Esophagus muscularis mucosa (tissue), 4 donors: ENCODE results near the gene SLC24A3. TPM values are rescaled to one million over a fixed set of nuclear protein-coding genes. Genes with fewer than 3 reads are reported as not detected.

ENCODE experiments used
- DNase-seq: peaks from one replicate; pipeline ENCODE4 v3.0.0-alpha.2; 2017; ENCODE audit errors: extremely low spot score
- H3K27ac ChIP-seq, 4 donors: fragments of 200-600 bp; sonication (generic); replicated peaks in 1 of 4; 1 replicate in 3 of 4; 2 replicates in 1 of 4; pipeline ENCODE4 v1.5.1; 2016 to 2019; ENCODE audit warnings: mild to moderate bottlenecking in 1 of 4
- H3K27me3 ChIP-seq, 4 donors: fragments of 200-600 bp; sonication (generic); one replicate each; pipeline versions ENCODE4 v1.5.1 to v1.6.0; 2016 to 2019
- H3K36me3 ChIP-seq, 4 donors: fragments of 200-600 bp; sonication (generic); one replicate each; pipeline ENCODE4 v1.5.1; 2016 to 2019
- H3K4me1 ChIP-seq, 4 donors: fragments of 200-600 bp; sonication (generic); one replicate each; pipeline ENCODE4 v1.5.1; 2016 to 2019
- H3K4me3 ChIP-seq, 4 donors: fragments of 200-600 bp; sonication (generic); 1 replicate in 2 of 4; 2 replicates in 2 of 4; pipeline ENCODE4 v1.5.1; 2016 to 2019; ENCODE audit warnings: mild to moderate bottlenecking in 4 of 4, moderate library complexity in 1 of 4
- H3K9me3 ChIP-seq, 4 donors: fragments of 200-600 bp; sonication (generic); 1 replicate in 3 of 4; 2 replicates in 1 of 4; pipeline ENCODE4 v1.5.1; 2016 to 2019
- CTCF ChIP-seq, 3 experiments: fragments of 200-600 bp in 2 of 3; fragments of 450-650 bp in 1 of 3; sonication (generic) in 2 of 3; IDR thresholded peaks; one replicate each; pipeline ENCODE4 v1.5.1; 2017 to 2019; ENCODE audit warnings: antibody characterized with exemption in 3 of 3, mild to moderate bottlenecking in 2 of 3, moderate library complexity in 1 of 3
- EP300 ChIP-seq: sonication (generic); formaldehyde crosslinking; IDR thresholded peaks from one replicate; pipeline ENCODE4 v1.6.1; 2017; ENCODE audit warnings: antibody characterized with exemption
- POLR2A ChIP-seq: fragments of 450-650 bp; IDR thresholded peaks from one replicate; pipeline ENCODE4 v1.6.1; 2017; ENCODE audit warnings: antibody characterized with exemption, moderate library complexity, mild to moderate bottlenecking, low read depth
- POLR2AphosphoS5 ChIP-seq, 2 donors: sonication (generic); formaldehyde crosslinking; IDR thresholded peaks; one replicate each; pipeline ENCODE4 v1.6.1; 2017; ENCODE audit warnings: antibody characterized with exemption in 2 of 2
- WGBS: methylation state at CpG from one replicate; pipeline ENCODE4 v1.1.5; 2018; 5-methylcytosine and 5-hydroxymethylcytosine counted together
- intact Hi-C: fragments of 100-400 bp; cut with DNase I; formaldehyde crosslinking; loops from one replicate; pipeline ENCODE4 v1.15.1; 2023
- total RNA-seq, 4 donors: library from RNA; depleted of rRNA; stranded (reverse); fragments of >200 nt; gene quantifications; one replicate each; pipeline versions ENCODE4 v1.1.0 to v1.2.1, GENCODE V29; 2016

Gene SLC24A3
- total RNA-seq, 4 donors from 2014 or later: 4.6 to 11.5 (median 6.6) TPM

GRCh38 chr20:19603376-19603750 is 390.9 kb downstream of the SLC24A3 start:
- intact Hi-C loops: no loop called here
- H3K4me1 ChIP-seq: peaks cover 0 to 3% (median 0%) of the 10 kb centered on the region in 4 donors
- no peaks in the 10 kb centered on the region for H3K36me3 ChIP-seq
- no peaks in the 10 kb centered on the region for H3K27me3 ChIP-seq
- no peak for DNase-seq
- no peaks in the 10 kb centered on the region for H3K9me3 ChIP-seq
- WGBS: 59% methylated on average over 6 of the region's 6 CpGs
- peak overlapping the region in 1 of 4 donors; percentile 26 for H3K27ac ChIP-seq
- TF ChIP-seq EP300: no peak
- TF ChIP-seq POLR2AphosphoS5 (IDR thresholded peaks at IDR 0.05): no peak
- TF ChIP-seq POLR2A: no peak
- H3K4me3 ChIP-seq: no peak overlapping the region

- H3K27ac ChIP-seq: no peak overlapping the region
- intact Hi-C loops: no loop called here
- H3K36me3 ChIP-seq: no peaks in the 10 kb centered on the region
- 75% methylated on average over 1 of the region's 1 CpG for WGBS
- H3K9me3 ChIP-seq: no peaks in the 10 kb centered on the region
- H3K4me1 ChIP-seq: peaks cover 0 to 3% (median 0%) of the 10 kb centered on the region in 4 donors
- no peak for TF ChIP-seq POLR2AphosphoS5 (IDR thresholded peaks at IDR 0.05)
- TF ChIP-seq CTCF (IDR thresholded peaks at IDR 0.05): no peak
- TF ChIP-seq POLR2A: no peak
- TF ChIP-seq EP300: no peak
- no peaks in the 10 kb centered on the region for H3K27me3 ChIP-seq
- no peak overlapping the region for H3K4me3 ChIP-seq
- DNase-seq: no peak
Observed at GRCh38 chr20:19605786-19606485, 393.5 kb downstream of the SLC24A3 start.

- Histone ChIP-seq H3K4me1 (peaks cover 0 to 3% (median 0%) of the 10 kb centered on the region in 4 donors), H3K36me3 (no peaks in the 10 kb centered on the region), H3K9me3 (no peaks in the 10 kb centered on the region), H3K27me3 (no peaks in the 10 kb centered on the region), H3K4me3 (no peak overlapping the region), H3K27ac (no peak overlapping the region)
- intact Hi-C loops: no loop called here
- WGBS: 65% methylated on average over 2 of the region's 2 CpGs
- no peak for TF ChIP-seq EP300
- TF ChIP-seq POLR2A: no peak
- no peak for TF ChIP-seq POLR2AphosphoS5 (IDR thresholded peaks at IDR 0.05)
- no peak for TF ChIP-seq CTCF (IDR thresholded peaks at IDR 0.05)
- no peak for DNase-seq
Observed at GRCh38 chr20:19609642-19610223, 397.3 kb downstream of the SLC24A3 start.

- H3K27ac ChIP-seq: no peak overlapping the region
- peaks cover 0 to 2% (median 0%) of the 10 kb centered on the region in 4 donors for H3K4me1 ChIP-seq
- no peak overlapping the region for H3K4me3 ChIP-seq
- intact Hi-C loops: no loop called here
- no peak for DNase-seq
- no peaks in the 10 kb centered on the region for H3K27me3 ChIP-seq
- H3K9me3 ChIP-seq: no peaks in the 10 kb centered on the region
- no peaks in the 10 kb centered on the region for H3K36me3 ChIP-seq
- TF ChIP-seq EP300: no peak
- no peak for TF ChIP-seq CTCF (IDR thresholded peaks at IDR 0.05)
- no peak for TF ChIP-seq POLR2A
- no peak for TF ChIP-seq POLR2AphosphoS5 (IDR thresholded peaks at IDR 0.05)
Observed at GRCh38 chr20:19615629-19616028, 403.2 kb downstream of the SLC24A3 start.

- TF ChIP-seq POLR2AphosphoS5 (IDR thresholded peaks at IDR 0.05) (no peak), CTCF (IDR thresholded peaks at IDR 0.05) (no peak), POLR2A (no peak), EP300 (no peak)
- WGBS: 72% methylated on average over 2 of the region's 2 CpGs
Observed at GRCh38 chr20:19616081-19616480, 403.6 kb downstream of the SLC24A3 start.

More at GRCh38 chr20:19616081-19616480, 403.6 kb downstream of the SLC24A3 start:
- Histone ChIP-seq H3K9me3 (no peaks in the 10 kb centered on the region), H3K4me3 (no peak overlapping the region), H3K27ac (no peak overlapping the region), H3K36me3 (no peaks in the 10 kb centered on the region), H3K4me1 (peaks cover 0 to 4% (median 0%) of the 10 kb centered on the region in 4 donors), H3K27me3 (no peaks in the 10 kb centered on the region)
- intact Hi-C loops: no loop called here
- no peak for DNase-seq
